GDM1 (cell line): ENCODE data around the gene KCTD21.

ENCODE experiments used
- DNase-seq: peaks from one replicate; lab custom pipeline; 2025; lab: John Stamatoyannopoulos, UW

Gene KCTD21

DNA sequence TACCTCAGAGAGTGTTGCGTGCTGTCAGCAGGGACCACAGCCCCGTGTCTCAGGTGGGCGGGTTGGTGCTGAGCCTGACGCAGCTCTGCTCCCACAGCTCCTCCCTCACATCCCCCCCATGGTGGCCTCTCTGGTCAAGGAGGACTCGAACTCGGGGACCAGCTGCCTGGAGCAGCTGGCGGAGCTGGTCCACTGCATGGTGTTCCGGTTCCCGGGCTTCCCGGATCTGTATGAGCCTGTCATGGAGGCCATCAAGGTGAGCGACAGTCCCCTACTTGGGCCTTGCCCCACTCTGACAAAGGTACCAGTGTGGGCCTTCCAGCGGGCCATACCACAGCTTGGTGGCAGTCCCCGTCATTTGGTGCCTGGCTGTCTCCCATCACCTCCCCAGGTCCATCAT lies 12.1 kb upstream of the KCTD21 start:
- DNase-seq, result no peak

DNA sequence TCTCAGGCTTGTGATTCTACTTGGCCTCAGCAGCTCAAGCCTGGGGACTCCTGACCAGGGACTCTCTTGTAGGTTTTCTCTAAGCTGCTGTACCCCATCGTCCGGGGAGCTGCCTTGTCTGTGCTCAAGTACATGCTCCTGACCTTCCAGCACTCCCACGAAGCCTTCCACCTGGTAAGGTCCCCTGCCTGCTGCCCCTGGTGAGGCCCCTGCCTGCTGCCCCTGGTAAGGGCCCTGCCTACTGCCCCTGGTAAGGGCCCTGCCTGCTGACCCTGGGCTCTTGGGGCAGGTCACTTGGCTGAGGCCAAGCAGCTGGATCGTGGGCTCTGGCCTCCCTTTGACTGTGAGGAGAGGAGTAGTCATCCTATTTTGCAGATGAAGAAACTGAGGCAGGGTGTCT lies 11.6 kb upstream of the KCTD21 start:
- DNase-seq, result no peak

DNA sequence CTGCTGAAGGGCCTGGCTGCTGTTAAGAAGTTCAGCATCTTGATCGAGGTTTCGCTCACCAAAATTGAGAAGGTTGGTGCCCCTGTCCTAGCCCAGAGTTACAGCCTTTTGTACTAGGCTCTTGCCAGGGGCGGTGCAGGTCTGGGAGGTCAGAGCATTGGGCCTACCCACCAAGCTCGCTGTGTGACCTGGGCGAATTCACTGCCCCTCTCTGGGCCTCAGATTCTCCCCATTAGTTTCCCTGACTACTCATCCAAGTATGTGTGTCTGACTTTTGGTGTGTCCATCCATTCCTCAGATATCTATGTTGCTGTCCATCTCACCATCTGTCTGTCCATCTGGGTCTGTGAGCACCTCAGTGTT lies 11.2 kb upstream of the KCTD21 start:
- DNase-seq, result no peak

DNA sequence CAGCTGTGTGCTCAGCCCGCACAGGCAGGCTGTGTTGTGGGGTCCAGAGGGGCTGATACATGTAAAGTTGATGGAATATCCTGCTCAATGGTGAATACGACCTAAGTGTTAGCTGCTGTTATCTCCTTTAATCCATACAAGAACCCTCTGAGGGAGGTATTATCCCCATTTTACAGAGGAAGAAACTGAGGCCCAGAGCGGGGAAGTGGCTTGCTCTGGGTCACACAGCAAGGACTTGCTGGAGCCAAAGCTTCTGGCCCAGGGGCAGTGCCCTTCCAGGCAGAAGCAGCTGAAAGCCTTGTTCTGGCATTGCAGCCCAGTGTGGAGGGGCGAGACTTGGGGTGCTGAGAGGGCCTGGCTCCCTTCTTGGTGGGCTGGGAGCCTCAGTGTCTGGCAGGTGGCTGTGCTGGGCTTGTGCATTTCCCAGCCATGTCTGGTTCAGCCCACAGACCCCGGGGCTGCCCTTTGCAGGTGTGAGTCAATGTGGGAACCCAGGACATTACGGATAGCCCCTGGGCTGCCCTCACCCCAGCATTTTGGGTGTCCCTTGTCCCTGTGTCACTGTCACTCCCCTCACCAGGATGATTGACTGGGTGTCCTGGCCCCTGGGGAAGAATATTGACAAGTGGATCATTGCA lies 10.7 kb upstream of the KCTD21 start:
- DNase-seq, result no peak

DNA sequence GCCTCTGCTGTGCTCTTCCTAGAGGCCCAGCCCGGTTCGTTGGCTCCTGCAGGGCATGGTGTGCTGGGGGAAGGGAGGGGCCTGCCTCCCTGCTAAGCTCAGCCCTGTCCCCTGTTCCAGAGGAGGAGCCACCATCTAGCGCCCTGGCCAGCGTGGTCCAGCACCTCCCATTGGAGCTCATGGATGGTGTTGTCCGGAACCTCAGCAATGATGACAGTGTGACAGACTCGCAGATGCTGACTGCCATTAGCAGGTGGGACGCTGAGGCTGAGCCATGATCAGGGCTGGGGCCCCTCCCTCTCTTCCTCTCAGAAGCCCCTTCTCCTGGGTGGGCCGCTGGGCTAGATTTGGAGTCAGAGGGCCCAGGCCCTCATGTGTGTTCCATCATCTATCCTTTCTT lies 9.4 kb upstream of the KCTD21 start:
- no peak for DNase-seq

DNA sequence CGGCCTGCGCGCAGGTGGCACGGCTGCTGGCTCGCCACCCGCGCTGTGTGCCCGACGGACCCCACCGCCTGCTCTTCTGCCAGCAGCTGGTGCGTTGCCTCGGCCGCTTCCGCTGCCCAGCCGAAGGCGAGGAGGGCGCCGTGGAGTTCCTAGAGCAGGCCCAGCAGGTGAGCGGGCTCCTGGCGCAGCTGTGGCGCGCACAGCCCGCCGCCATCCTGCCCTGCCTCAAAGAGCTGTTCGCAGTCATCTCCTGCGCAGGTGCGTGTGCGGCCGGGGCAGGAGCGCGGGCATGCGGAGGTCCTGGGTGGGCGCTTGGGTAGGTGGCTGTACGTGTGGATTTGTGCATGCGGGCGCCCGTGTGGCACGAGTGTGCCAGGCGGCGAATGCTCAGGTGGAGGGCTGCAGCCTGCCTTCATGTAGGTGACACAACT lies 8.2 kb upstream of the KCTD21 start:
- no peak for DNase-seq

DNA sequence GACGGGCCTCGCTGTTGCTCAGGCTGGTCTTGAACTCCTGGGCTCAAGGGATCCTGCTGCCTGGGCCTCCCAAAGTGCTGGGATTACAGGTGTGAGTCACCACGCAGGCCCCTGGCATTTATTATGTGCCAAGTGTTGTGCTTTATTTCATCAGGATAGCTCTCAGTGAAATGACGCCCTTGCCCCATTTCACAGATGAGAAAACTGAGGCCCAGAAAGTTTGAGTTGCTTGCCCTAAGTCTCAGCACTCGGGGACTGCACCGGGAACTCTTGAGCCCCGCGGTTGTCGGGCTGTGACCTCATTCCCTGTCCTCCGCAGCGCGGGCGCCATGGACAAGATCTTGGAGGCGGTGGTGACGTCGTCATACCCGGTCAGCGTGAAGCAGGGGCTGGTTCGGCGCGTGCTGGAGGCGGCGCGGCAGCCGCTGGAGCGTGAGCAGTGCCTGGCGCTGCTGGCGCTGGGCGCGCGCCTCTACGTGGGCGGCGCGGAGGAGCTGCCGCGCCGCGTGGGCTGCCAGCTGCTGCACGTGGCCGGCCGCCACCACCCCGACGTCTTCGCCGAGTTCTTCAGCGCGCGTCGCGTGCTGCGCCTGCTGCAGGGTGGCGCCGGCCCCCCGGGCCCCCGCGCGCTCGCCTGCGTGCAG lies 7.6 kb upstream of the KCTD21 start:
- DNase-seq, result no peak

DNA sequence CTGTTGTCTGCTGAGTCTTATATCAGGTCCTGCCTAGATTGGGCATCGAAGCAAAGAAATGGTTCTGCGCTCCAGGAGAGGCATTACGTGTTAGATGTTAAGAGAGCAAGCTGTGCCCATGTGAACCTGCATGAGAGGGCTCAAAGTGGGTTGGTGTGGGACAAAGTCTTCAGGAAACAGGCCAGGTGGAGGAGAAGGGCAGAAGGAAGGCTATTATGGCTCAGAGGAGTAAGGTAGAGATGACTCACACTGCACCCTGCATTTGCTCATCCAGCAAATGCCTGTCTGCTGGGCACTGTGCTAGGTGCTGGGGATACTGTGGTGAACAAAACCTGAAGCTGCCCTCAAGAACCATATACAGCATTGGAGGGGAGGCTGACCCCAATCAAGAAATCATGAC lies 6.1 kb upstream of the KCTD21 start:
- no peak for DNase-seq

DNA sequence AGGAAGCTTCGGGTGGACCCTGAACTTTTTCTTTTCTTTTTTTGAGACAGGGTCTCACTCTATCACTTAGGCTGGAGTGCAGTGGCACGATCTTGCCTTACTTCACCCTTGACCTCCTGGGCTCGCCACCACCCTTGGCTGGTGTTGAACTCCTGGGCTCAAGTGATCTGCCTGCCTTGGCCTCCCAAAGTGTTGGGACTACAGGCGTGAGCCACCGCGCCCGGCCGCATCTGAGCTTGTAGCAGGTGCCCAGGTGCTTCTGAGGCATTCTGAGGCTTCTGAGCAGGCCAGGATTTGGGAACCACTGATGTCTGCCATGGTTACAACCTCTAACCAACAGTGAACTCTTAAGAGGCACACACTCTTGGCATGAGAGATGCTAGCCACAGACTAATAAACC lies 5.4 kb upstream of the KCTD21 start:
- DNase-seq, result no peak

DNA sequence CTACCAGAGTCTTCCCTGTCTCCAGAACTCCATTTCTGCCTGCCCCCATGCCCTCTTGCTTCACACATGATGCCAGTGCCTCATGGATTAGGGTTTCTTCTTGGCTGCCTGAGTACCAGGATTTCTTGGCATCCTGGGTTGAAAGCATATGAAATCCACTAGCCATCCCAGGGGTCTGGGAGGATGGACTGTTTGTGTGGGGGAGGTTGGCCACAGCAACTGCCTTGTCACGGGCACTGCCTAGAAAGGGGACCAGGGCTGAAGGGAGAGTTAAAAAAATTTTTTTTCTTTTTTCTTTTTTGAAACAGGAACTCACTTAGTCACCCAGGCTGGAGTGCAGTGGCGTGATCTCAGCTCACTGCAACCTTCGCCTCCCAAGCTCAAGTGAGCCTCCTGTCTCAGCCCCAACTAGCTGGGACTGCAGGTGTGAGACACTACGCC lies 4.5 kb upstream of the KCTD21 start:
- DNase-seq, result no peak

DNA sequence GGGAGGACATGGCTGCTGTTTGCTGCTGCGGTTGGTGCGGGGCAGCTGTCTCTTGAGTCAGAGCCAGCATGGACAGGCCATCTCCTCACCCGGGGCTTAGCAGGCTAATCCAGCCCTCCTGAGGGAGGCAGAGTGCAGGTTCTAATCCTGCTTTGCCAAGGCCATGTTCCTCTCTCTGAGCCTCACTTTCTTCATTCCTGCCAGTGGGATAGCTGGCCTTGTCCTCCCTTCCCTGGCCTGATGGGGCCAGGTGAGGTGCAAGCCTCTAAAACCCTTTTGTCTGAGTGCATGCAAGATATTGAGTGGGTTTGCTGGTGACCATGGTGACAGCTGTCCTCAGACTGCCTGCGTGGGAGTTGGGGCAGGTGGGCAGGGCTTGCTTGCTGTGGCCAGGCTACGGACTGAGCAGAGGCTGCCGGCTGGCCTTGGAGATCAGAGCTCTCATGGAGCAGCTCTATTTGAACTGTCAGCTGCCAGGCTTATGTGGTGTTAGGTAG lies 3.8 kb upstream of the KCTD21 start:
- DNase-seq, result no peak

DNA sequence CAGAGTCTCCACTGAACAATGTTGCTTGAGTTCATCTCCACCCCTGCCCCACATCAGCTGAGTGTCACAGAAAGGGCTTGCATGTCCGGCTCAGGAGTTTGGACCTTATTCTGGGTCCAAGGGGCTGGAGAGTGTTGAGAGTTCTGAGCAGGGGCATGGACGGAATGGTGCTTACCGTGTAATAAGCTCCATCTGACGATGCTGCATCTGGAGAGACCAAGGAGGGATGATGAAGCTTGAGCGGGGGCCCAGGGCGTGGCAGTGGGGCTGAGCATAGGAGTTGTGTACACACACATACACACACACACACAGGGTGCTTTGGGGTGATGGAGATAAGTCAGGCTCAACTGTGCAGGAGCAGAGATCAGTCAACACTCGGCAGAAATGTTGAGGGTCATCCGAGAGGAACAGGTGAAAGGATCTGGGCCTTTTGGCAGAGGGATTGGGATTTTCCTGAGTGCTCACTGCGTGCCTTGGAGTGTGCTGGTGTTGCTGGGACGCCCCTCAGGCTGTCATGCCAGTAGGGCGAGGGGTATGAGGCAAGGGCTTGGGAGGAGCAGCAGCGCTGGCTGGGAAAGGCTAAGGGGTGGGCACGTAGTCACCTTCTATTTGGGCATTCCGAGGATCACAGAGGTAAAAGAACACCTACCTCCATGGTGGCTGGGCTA lies 2.6 kb upstream of the KCTD21 start:
- DNase-seq, result no peak

DNA sequence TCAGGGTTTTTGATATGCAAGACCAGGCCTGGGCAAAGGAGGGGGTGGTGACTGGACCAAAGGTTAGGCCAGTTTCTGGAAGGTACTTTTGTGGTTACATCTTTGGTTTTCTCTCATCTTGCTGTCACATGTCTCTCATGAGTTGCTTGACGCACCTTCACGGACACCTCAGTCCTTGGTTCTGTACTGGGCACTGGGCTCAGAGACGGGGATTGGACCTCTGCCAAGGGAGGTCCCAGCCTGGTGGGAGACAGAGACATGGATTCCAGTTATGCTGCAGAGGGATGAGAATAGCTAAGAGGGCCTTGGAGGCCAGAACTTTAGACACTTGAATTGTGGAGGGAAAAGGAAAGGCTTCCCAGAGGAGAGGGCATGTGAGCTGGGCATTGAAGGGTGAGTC lies 1.9 kb upstream of the KCTD21 start:
- no peak for DNase-seq

DNA sequence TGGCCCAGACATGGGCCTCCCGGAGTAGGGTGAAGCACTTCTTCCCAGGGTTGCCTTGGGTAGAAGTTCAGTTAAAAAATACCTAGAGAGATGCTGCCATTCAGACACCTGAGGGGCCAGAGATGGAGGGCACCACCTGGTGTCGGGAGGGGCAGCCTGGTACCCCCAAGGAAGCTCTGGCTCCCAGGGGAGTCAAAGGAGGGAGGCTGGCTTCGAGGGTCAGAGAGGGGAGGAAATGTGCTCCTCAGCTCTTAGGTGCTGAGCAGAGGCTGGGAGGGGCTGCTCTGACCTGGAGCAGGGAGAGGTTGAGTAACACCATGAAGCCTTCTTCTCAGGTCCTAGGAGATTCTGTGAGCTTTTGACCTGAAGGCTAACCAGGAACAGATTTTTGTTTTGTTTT lies 1.4 kb upstream of the KCTD21 start:
- no peak for DNase-seq

DNA sequence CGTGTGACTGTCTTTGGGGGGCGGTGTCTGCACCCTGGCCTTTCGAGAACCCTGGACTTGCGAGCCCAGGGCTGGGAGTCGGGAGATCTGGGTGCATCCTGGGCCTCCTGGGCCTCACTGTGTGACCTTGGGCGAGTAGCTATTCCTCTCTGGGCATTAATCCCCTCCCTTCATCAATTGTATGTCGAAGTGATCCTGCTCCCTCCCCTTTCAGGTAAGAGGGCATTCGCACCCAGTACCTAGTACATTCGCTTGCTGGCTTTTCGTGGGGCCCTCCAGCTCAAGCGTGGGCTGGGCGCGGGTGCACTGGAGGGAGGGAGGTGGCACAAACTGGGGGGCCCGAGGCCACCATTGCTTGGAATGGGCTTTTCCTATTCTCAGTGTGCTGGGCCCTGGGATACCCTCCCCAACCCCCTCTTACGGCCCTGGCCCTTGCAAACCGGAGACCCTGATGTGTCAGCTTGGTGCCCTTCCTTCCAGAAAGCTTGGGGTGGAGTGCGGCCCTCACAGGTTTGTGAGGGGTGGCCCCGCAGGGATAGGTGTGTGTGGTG lies 823 bp upstream of the KCTD21 start:
- DNase-seq, result no peak

DNA sequence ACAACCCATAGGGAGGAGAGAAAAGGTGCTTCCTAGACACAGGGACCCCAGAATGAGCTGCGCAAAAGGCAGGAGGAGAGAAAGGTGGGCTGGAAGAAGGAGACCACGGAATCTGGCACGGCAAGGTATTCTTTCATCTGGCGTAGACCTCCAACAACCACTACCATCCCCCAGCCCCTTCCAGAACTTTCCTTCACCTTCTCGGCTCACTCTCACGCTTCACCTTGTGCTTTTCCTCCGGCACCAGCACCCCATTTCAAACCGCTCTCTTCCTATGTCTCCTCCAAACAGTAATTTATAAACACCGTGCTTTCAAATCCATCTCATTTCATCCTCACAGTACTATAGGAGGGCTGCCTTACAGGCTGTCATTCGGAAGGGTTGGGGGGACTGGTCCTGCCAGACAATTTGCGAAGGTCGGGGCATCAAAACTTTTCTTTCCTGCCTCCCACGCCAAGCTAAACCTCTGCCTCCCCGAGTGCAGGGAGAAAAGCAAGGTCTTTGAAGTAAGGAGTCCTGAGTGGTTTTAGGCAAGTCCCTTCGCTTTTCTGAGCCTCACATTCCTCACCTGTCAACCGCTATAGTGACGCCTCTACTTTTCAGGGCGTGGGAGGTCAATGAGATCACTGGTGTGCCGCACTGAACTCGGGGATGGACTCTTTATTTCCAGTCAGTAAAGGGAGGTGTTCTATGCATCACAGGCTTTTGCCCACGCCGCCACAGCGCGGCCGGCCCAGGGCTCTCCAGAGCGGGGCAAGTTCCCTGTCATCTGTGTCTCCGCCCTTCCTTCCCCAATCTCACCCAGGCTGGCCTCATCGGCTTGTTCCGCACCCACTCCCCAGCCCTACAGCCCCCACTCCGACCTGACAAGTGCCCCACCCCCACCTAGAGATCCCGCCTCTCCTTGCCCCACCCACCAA lies 800 bp downstream of the KCTD21 start:
- DNase-seq, result no peak

DNA sequence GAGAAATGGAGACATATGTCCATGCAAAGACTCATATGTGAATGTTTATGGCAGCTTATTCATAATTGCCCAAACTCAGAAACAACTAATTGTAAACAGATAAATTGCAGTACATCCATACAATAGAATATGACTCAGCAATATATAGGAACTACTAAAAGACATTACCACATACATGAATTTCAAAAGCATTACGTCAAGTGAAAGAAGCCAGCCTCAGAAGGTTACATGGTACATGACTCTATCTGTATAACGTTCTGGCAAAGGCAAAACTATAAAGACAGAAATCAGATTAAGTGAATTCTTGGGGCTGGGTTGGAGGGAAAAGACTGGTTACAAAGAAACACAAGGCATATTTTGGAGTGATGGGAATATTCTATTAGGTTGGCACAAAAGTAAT lies 7.2 kb downstream of the KCTD21 start:
- DNase-seq, result no peak

DNA sequence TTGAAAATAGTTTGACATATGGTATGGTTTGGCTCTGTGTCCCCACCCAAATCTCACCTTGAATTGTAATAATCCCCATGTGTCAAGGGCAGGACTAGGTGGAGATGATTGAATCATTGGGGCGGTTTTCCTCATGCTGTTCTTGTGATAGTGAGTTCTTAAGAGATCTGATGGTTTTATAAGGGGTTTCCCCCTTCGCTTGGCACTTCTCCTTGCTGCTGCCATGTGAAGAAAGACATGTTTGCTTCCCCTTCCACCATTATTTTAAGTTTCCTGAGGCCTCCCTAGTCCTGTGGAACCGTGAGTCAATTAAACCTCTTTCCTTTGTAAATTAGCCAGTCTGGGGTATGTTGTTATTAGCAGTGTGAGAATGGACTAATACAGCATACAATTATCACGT lies 7.7 kb downstream of the KCTD21 start:
- no peak for DNase-seq

DNA sequence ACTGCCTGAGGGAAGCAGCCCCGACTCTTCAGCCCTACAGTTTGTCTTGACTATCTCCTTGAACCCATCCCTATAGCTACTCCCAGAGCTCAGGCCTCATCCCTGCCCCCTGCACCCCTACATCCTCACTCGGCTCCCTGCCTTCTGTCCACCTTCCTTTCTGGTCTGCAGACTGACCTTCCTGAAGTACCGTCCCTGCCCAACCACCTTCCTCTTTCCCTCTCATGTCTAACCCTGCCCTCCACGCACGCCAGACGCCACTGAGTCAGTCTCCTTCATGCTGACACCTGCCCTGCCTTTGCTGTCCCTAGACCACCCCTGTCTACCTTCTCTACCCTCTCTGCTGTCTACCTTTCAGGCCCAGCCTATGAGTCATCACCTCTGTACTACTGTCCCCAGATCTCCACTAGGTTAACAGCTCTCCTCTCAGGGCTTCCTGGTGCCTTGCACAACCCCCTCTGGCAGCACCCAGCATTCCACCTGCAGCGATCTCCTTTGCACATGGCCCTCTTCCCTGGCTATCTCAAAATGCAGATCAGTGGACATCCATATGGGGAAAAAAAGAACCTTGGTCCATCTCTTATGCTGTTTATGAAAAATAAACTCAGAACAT lies 8.9 kb downstream of the KCTD21 start:
- DNase-seq, result no peak

DNA sequence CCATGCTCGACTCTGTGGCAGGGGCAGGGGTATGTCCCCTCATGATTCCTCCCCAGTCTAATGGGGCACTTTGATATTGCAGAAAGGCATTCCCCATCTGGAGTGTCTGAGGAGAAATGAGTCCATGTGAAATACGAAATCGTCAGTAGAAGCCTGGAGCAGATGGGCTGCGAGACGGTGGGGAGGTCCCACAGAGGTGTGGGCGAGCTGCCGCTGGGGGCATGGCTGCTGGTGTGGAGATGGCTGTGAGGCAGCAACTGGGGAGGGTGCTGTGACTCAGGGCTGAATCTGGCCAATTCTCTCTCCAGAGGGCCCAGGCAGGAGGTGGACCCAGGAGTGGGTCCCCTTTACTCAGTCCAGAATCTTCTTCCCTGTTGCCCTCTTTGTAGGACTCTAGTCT lies 11.2 kb downstream of the KCTD21 start:
- no peak for DNase-seq

DNA sequence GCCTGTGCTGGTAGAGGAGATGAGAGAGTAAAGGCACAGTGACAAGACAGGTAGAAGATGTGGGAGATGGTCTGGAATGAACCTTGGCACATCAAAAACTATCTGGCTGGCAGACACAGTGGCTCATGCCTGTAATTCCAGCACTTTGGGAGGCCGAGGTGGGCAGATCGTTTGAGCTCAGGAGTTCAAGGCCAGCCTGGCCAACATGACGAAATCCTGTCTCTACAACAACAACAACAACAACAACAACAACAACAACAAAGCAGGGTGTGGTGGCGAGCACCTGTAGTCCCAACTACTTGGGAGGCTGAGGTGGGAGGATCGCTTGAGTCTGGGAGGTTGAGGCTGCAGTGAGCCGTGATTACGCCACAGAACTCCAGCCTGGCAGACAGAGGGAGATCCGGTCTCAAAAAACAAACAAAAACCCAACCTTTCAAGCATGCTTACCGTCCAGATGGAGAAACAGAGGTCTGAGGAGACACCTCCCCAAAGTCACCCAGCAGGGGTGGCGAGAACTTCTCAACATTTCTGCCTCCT lies 11.8 kb downstream of the KCTD21 start:
- no peak for DNase-seq
